GM21526 (cell line): Measurements from ENCODE around the gene EXOC3.
"Not testable (repeated sequence)": the region's sequence is repeated elsewhere in the genome, so short reads cannot be mapped to it uniquely, and the experiment has no call there.

Source experiments
- ATAC-seq: cut with Tn5 transposase; IDR thresholded peaks from one replicate; pipeline ENCODE4 v1.9.1; 2021; ENCODE audit warnings: moderate library complexity; ENCODE audit not compliant: unreplicated experiment, low FRiP score

The EXOC3 gene

GRCh38 chr5:406041-406440, 36.9 kb upstream of the EXOC3 start:
- ATAC-seq = no peak

- no peak for ATAC-seq
These were observed 35.9 kb upstream of the EXOC3 start for GRCh38 chr5:407051-407450.

DNA sequence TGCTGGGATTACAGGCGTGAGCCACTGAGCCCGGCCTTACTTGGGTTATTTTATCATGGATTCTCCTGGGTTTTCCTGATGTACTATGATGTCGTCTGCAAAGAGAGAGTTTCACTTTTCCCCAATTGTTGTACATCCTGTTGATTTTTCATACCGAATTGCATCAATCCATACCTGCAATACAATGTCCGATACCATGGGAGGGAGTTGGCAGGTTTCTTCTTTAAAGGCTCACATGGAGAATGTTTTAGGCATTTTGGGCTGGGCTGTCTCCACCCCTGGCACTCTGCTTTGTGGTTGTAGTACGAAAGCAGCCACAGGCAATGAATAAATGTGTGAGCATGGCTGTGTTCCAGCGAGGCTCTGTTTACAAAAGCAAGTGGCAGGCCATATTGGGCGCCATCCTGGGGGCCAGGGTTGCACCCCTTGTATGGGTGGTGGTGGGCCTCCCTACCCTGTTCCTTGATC, 35.1 kb upstream of the EXOC3 start:
- no peak for ATAC-seq

GRCh38 chr5:410911-411517, 32.0 kb upstream of the EXOC3 start:
- ATAC-seq = no peak

DNA sequence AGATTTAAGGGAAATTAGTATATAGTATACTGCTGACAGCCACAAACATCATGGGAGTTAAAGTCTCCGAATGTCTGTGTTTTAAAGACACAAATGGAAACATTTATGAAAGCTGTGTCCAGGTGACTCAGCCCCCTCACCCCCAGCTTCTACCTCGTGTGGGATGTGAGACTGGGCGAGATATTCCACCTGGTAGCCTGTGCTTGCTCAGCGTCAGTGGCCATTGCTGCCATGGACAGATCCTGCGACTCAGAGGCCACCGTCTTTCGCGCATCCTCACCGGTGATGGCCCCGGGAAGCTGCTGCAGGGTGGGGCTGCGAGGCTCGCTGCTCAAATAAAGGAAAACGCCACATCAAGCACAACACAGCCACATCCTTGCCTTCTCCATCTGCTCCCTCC, 31.2 kb upstream of the EXOC3 start:
- no peak for ATAC-seq

DNA sequence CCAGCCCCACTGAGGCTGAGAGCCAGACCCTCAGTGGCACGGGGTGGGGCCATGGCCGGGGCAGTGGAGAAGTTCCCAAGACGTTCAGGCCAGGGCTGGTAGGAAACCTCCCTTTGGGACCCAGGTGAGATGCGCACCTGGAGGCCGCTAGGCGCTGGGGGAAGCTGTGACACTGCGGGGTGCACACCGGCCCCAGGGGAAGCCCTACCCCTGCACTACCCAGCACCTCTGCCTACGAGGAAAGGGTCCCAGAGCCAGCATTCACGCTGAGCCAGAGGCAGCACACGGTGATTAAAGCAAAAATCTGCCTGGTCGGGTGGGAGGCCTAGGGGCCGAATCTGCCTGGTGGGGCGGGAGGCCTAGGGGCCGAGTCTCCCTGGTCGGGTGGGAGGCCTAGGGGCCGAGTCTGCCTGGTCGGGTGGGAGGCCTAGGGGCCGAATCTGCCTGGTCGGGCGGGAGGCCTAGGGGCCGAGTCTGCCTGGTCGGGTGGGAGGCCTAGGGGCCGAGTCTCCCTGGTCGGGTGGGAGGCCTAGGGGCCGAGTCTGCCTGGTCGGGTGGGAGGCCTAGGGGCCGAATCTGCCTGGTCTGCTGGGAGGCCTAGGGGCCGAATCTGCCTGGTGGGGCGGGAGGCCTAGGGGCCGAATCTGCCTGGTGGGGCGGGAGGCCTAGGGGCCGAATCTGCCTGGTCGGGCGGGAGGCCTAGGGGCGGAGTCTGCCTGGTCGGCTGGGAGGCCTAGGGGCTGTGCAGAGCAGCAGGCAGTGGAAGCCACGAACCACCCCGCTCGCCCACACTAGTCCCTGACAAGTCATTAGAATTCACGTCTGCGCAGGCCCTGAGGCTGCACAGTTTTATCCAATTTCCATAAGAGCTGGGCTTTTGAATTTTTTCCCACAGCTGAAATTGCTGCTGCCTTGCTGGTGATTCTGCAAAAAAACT, 27.7 kb upstream of the EXOC3 start:
- not testable (repeated sequence) for ATAC-seq

- ATAC-seq = no peak
These were observed 26.9 kb upstream of the EXOC3 start for GRCh38 chr5:415928-416635.

DNA sequence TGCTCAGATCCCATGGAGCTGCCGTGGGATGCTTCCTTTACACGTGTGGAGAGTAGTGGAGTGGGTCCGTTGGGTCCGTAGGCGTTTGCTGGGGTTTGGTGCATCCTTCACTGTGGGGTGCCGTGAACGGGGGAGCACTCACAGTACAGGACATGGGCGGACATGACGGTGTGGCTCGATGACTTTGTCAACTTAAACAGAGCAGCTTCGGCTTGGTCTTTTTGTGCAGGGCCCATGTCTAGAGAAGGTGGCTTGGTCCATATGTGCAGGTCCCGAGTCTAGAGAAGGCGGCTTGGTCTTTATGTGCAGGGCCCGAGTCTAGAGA, 26.4 kb upstream of the EXOC3 start:
- ATAC-seq = no peak

DNA sequence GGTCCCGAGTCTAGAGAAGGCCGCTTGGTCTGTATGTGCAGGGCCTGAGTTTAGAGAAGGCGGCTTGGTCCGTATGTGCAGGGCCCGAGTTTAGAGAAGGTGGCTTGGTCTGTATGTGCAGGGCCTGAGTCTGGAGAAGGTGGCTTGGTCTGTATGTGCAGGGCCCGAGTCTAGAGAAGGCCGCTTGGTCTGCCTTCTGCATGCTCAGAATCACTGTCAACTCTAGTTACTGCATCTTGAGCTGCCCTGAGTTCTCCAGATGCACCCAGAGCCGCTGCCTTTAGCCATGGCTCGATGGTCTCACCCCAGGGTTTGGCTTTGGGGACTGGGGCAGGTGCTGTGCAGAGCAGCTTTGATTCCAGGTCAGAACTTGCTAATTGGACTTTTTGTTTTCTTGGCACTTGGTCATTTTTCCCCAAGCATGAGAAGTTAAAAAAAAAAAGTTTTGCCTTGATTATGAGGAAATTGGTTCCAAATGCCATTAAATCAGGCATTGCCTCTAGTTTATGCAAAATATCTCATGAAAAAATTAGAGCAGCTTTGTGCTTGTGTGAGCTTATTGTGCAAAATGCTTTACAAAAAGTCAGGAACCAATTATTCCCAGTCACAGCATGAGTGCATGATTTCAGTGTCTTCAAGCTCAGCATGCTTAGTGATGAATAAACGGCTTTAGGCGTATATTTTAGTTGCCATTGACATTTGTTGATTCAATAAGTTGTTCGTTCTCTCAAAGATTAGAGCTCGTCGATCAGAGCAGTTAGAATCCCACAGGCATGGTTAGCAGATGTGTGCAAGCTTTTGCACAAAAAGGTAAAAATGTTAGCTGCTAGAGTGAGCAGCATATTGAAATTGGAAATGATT, 25.4 kb upstream of the EXOC3 start:
- no peak for ATAC-seq

- ATAC-seq = no peak
These were observed 24.5 kb upstream of the EXOC3 start for GRCh38 chr5:418162-419121.

DNA sequence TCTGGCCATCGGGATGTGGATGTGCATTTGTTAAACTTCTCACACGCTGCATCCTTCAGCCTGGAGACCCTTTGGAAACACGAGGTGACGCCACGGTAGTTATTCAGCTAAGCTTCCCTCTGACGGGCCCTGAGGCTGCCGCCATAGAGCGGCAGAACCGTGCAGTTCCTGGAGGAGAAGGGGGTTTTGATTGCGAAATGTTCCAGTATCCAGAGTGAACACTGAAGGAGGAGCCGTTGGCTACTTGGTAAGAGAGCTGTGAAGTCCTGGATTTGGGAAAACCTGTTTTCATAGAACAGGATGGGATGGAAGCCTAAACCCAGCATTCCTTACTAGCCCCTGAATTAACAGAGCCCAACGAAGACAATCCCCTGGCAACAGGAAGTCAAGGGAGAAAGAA, 23.0 kb upstream of the EXOC3 start:
- no peak for ATAC-seq

DNA sequence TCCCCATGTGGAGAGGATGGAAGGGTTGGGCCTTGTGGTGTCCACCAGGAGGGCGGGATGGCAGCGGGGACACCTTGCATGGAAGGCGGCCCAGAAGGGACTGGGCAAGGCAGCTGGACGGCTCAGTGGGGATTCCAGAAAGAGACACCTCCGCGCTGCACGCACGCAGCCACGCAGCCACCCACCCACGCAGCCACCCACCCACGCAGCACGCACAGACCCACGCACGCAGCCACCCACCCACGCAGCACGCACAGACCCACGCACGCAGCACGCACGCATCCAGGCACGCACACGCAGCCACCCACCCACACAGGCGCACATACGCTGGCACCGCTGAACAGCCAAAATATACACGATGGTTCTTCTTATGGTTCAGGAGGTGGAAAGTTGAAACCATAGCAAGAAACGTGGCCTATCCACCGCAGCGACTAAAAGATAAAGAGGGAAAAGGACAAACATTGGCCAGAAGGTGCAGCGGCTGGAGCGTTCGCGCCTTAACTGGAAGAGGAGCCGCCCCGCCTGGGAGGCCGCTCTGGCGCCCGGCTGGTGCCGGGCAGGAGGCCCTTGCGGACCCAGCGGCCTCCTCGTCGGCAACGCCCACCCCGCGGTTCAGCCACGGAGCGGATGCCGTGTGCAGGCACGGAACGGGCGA, 22.2 kb upstream of the EXOC3 start:
- ATAC-seq = no peak

DNA sequence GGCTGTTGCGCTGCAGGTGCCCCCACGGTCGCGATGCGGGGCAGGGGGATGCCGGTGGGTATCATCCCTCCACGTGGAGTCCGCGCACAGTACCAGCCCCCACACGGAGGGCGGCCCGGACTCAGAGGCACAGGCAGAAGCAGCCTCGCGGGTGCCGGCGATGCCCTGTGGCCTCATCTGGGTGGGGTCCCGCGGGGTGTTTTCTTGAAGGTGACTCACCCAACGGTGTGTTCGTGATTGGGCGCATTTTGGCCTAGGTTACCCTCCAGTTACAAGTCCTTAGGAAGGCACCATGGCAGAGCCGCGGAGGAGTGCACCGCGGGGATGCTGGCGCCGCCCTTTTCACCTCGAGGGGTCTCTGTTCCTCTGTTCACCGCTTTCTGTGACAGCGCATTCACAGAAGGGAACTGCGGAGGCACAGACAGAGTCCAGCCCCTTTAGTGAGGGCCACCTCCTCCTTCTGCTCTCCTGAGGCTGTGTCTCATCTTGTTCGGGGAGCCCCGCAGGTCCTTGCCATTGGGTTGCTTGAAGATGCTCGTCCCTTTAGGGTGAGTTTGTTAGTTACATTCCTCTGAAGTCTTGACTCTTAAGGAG, 21.6 kb upstream of the EXOC3 start:
- ATAC-seq = no peak

GRCh38 chr5:421901-422300, 21.1 kb upstream of the EXOC3 start:
- ATAC-seq = no peak

DNA sequence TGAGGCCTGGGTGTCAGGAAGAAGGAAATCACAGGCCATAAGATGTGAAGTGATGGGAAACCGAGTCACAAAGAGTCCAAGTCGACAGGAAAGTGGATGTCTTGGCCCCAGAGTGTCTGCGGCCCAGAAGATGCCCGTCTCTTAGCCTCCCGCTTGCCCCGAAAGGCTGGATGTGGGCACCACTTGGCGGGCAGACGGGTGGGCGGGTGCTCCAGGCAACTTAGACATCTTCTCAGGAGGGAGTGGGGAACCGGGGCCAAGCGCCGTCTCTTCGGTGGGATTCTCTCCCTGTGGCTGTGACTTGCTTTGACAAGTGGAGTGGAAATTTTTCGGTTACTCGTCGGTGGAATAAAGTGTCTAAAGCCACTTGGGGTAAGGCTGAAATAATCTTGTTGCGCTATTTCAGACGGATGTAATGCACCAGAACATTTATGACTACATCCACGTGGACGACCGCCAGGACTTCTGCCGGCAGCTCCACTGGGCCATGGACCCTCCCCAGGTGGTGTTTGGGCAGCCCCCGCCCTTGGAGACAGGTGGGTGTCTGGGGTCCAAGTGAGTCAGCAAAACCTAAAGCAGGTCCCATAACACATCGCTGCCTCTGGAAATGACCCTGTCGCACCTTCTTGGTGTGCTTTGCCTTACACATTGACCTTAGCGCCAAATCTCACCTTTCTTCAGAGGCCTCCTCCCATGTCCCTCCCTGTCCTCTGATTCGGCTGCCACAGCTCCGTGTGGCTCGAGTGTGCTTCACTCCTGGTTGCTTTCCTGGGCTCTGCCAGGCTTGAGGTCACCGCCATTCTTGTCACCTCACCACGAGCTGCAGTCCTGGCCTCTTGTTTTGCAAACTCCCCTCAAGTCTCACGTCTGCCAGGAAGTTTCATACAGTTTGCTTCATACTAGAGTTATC, 20.4 kb upstream of the EXOC3 start:
- ATAC-seq = no peak

GRCh38 chr5:423233-423565, 19.8 kb upstream of the EXOC3 start:
- ATAC-seq = no peak

- no peak for ATAC-seq
These were observed 19.2 kb upstream of the EXOC3 start for GRCh38 chr5:423626-424261.
